GM18505 (cell line): ENCODE measurements around the gene ODF2.
A peak's percentile ranks its signal among the peaks of the same experiment; 100 is the strongest.
"Not testable (repeated sequence)": the region's sequence is repeated elsewhere in the genome, so short reads cannot be mapped to it uniquely, and the experiment has no call there.

Experiments used
- ATAC-seq: cut with Tn5 transposase; IDR thresholded peaks from one replicate; pipeline ENCODE4 v1.9.1; 2021; ENCODE audit not compliant: unreplicated experiment
- POLR2A ChIP-seq: IDR thresholded peaks from 4 replicates; pipeline ENCODE4 v1.6.1; 2011; ENCODE audit warnings: borderline replicate concordance; ENCODE audit not compliant: insufficient read depth, insufficient read length; ENCODE audit errors: extremely low read depth

The ODF2 gene

GRCh38 chr9:128455849-128456612 is at the start of gene ODF2:
TSS of gene ODF2 (plus strand) at chr9:128456006. CDS start at chr9:128456092, 86 bp downstream.
- peak; percentile 73 for ATAC-seq
- TF ChIP-seq POLR2A = peak; percentile 91

- ATAC-seq = no peak
- TF ChIP-seq POLR2A = no peak
Observed at GRCh38 chr9:128406848-128407391, 48.9 kb upstream of the ODF2 start.

GRCh38 chr9:128408963-128409431 is 46.8 kb upstream of the ODF2 start:
- no peak for TF ChIP-seq POLR2A
- ATAC-seq = no peak

- no peak for ATAC-seq
- no peak for TF ChIP-seq POLR2A
Observed at GRCh38 chr9:128409450-128409849, 46.4 kb upstream of the ODF2 start.

- TF ChIP-seq POLR2A = no peak
- ATAC-seq = no peak
Observed at GRCh38 chr9:128409978-128410377, 45.8 kb upstream of the ODF2 start.

- ATAC-seq = no peak
- TF ChIP-seq POLR2A = no peak
Observed at GRCh38 chr9:128411364-128412119, 44.3 kb upstream of the ODF2 start.

- ATAC-seq = no peak
- no peak for TF ChIP-seq POLR2A
Observed at GRCh38 chr9:128412120-128412790, 43.6 kb upstream of the ODF2 start.

- not testable (repeated sequence) for ATAC-seq
Observed at GRCh38 chr9:128413728-128414127, 42.1 kb upstream of the ODF2 start.

- no peak for TF ChIP-seq POLR2A
- ATAC-seq = no peak
Observed at GRCh38 chr9:128414461-128414860, 41.3 kb upstream of the ODF2 start.

- TF ChIP-seq POLR2A = no peak
- ATAC-seq = no peak
Observed at GRCh38 chr9:128415281-128415680, 40.5 kb upstream of the ODF2 start.

GRCh38 chr9:128416014-128416413 is 39.8 kb upstream of the ODF2 start:
- ATAC-seq = no peak
- no peak for TF ChIP-seq POLR2A

GRCh38 chr9:128416432-128417019 is 39.3 kb upstream of the ODF2 start:
- ATAC-seq = no peak
- TF ChIP-seq POLR2A = no peak
